Chondrocyte (in vitro differentiated cells): ENCODE measurements around the gene TRAPPC5. TPM values are rescaled to one million over a fixed set of nuclear protein-coding genes. Genes with fewer than 3 reads are reported as not detected.

Experiments
- DNase-seq: peaks from one replicate; pipeline ENCODE4 v3.0.0; 2021; ENCODE audit warnings: mixed read lengths, low spot score
- H3K27ac Mint-ChIP-seq: one replicate; pipeline ENCODE4 v1.8.0; 2021; ENCODE audit warnings: mild to moderate bottlenecking, moderate library complexity, mixed read lengths; ENCODE audit not compliant: unreplicated experiment
- H3K27me3 Mint-ChIP-seq: 2 replicates; pipeline ENCODE4 v1.8.0; 2021; ENCODE audit warnings: low read depth, mixed read lengths
- H3K36me3 Mint-ChIP-seq: 2 replicates; pipeline ENCODE4 v1.8.0; 2021; ENCODE audit warnings: low read depth, mixed read lengths
- H3K4me1 Mint-ChIP-seq: 2 replicates; pipeline ENCODE4 v1.8.0; 2021; ENCODE audit warnings: low read depth, mild to moderate bottlenecking, mixed read lengths
- H3K4me3 Mint-ChIP-seq: one replicate; pipeline ENCODE4 v1.8.0; 2021; ENCODE audit warnings: mild to moderate bottlenecking, moderate library complexity, mixed read lengths; ENCODE audit not compliant: unreplicated experiment
- H3K9me3 Mint-ChIP-seq: 2 replicates; pipeline ENCODE4 v1.8.0; 2021; ENCODE audit warnings: low read depth, mixed read lengths
- total RNA-seq: library from RNA; stranded (reverse); gene quantifications from 3 replicates; pipeline ENCODE4 v1.2.1, GENCODE V29; 2021
- TF ChIP-seq, protein P1 (sequence below): fragments of 200-600 bp; sonication (generic); IDR thresholded peaks from 2 replicates; pipeline ENCODE4 v1.5.0; 2021; ENCODE audit warnings: antibody characterized with exemption, mild to moderate bottlenecking, moderate library complexity

The TRAPPC5 gene
- total RNA-seq, 1 donor from 2014 or later = 94.3 TPM

DNA sequence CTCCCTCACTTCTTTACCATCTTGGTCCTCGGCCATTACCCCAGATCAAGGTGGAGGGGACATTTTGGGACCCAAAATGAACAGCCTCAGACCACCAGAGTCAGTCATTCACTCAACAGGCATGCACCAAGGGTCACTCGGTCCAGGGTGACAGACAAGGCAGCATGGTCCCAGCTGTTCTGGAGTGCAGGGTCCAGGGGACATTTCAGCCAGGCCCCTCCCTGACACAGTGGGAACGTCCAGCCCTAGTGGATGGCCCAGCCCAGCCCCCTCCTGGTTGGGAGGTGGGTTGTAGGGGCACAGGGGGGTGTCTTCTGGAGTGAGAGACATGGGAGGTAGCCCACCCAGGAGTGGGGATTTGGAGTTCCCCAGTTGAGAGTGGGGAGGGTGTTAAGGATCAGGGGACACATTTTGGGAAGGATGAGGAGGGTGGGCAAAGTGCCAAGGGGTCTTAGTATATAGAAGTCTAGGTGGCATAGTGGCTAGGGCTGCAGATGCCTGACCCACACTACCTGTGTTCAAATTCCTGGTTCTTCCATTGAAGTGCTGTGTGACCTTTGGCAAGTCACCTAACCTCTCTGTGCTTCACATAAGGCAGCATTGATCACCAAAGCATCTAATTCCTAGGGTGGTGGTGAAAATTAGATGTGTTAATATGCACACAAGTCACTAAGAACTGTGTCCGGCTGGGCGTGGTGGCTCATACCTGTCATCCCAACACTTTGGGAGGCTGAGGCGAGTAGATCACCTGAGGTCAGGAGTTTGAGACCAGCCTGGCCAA lies 23.8 kb downstream of the TRAPPC5 start:
- H3K36me3 Mint-ChIP-seq = no peaks in the 10 kb centered on the region
- no peak overlapping the region for H3K4me3 Mint-ChIP-seq
- no peaks in the 10 kb centered on the region for H3K4me1 Mint-ChIP-seq
- no peaks in the 10 kb centered on the region for H3K9me3 Mint-ChIP-seq
- H3K27me3 Mint-ChIP-seq = peaks cover 24% of the 10 kb centered on the region
- no peak overlapping the region for H3K27ac Mint-ChIP-seq
- TF ChIP-seq, protein P1, sequence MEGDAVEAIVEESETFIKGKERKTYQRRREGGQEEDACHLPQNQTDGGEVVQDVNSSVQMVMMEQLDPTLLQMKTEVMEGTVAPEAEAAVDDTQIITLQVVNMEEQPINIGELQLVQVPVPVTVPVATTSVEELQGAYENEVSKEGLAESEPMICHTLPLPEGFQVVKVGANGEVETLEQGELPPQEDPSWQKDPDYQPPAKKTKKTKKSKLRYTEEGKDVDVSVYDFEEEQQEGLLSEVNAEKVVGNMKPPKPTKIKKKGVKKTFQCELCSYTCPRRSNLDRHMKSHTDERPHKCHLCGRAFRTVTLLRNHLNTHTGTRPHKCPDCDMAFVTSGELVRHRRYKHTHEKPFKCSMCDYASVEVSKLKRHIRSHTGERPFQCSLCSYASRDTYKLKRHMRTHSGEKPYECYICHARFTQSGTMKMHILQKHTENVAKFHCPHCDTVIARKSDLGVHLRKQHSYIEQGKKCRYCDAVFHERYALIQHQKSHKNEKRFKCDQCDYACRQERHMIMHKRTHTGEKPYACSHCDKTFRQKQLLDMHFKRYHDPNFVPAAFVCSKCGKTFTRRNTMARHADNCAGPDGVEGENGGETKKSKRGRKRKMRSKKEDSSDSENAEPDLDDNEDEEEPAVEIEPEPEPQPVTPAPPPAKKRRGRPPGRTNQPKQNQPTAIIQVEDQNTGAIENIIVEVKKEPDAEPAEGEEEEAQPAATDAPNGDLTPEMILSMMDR = no peak
- no peak for DNase-seq

DNA sequence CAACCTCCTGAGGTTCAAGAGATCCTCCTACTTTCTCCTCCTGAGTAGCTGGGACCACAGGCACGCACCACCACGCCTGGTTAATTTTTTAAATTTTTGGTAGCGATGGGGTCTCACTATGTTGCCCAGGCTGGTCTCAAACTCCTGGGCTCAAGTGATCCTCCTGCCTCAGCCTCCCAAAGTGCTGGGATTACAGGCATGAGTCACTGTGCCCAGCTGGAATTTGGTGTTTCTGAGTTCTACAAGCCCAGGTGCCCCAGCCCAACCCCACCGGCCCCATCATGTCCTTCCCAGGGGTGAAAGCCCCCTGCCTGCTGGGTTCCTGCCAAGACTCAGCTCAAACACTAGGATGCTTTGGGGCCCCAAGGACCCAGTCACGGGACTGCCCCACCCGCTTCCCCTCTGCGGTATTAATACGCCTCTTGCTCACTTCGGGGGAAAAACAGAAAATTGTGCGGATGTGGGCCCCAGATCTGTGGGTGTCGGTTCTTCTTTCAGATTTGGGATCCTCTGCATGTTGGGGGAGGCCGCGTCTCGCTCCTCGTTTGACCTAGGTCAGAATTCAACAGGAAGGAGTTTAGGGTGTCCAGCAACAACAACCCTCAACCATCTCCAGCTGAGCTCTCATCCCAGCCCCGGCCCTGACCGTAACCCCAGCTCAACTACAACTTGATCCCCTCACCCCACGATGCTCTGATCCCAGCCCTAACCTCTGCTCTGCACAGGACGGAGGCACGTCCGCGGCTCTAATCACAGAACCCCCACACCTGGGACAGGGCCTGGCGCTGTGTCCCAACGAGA lies 25.0 kb downstream of the TRAPPC5 start:
- Mint-ChIP-seq H3K9me3 (no peaks in the 10 kb centered on the region), H3K27me3 (peaks cover 21% of the 10 kb centered on the region), H3K27ac (no peak overlapping the region), H3K36me3 (no peaks in the 10 kb centered on the region), H3K4me3 (no peak overlapping the region), H3K4me1 (no peaks in the 10 kb centered on the region)
- no peak for DNase-seq
- TF ChIP-seq, protein P1 = no peak

DNA sequence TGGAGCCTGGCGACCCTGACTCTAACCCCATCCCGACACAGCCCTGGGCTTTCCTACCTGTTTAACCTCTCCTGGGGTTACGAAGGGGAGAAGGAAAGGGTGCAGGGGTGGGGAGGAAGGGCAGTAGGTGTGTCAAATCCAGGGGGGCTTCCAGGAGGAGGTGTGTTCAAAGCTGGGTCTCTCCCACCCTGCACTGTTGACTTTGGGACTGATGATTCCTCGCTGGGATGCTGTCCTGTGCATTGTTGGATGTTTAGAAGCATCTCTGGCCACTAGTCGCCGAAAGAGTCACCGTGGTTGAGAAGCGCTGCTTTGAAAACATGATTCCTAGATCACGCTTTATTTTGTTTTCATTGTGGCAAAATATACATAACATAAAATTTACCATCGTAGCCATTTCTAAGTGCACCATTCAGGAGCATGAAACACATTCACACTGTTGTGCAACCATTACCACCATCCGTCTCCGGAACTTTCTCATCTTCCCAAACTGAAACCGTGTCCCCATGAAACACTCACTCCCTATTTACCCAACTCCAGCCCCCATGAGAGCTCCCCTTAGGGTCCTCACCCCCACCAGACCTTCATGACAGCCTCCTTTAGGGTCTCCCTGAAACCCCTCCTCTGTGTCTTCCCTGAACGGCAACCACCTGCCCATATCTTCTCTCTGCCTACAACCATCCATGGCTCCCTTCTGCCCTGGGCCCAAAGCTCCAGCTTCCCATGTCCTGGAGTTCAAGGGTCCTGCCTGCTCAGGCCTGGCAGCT lies 25.7 kb downstream of the TRAPPC5 start:
- DNase-seq = no peak
- no peaks in the 10 kb centered on the region for H3K36me3 Mint-ChIP-seq

DNA sequence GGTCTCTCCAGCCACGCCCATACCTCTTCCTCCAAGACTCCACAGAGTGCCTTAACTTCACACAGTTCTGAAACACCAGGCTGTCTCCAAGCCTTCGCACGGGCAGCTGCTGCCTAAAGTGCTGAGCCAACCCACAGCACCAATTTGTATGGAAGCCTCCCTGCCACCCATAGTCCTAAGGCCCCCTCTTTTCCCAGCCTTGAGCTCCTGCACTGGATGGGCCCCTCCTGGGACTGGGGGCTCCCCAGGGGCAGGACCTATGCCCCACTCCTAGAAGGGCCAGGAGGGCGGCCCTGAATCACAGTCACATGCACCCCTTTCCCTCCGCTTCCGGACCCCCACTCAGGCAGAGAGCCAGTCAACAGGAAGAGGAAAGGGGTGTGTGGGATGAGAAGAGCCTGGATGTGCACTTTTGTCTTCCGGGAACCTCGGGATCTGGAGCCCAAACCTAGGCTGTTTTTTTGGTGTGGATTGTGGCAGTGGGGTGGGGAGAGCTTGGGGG lies 26.4 kb downstream of the TRAPPC5 start:
- H3K4me1 Mint-ChIP-seq = no peaks in the 10 kb centered on the region
- no peaks in the 10 kb centered on the region for H3K9me3 Mint-ChIP-seq
- H3K27me3 Mint-ChIP-seq = peaks cover 20% of the 10 kb centered on the region
- TF ChIP-seq, protein P1 = no peak
- no peak overlapping the region for H3K27ac Mint-ChIP-seq
- no peaks in the 10 kb centered on the region for H3K36me3 Mint-ChIP-seq
- no peak for DNase-seq
- no peak overlapping the region for H3K4me3 Mint-ChIP-seq

More for the DNA sequence above, 25.7 kb downstream of the TRAPPC5 start:
- no peaks in the 10 kb centered on the region for H3K9me3 Mint-ChIP-seq
- no peaks in the 10 kb centered on the region for H3K4me1 Mint-ChIP-seq
- H3K4me3 Mint-ChIP-seq = no peak overlapping the region
- TF ChIP-seq, protein P1 = no peak
- no peak overlapping the region for H3K27ac Mint-ChIP-seq
- H3K27me3 Mint-ChIP-seq = peaks cover 21% of the 10 kb centered on the region
